ENCODE results near the gene ARL3.

The ARL3 gene

GRCh38 chr10:102634686-102635085, 79.5 kb downstream of the ARL3 start:
- DNase-seq = no peak

GRCh38 chr10:102633848-102634247, 80.3 kb downstream of the ARL3 start:
- no peak for DNase-seq

GRCh38 chr10:102633287-102633686, 80.9 kb downstream of the ARL3 start:
- peak; percentile 92 to 95 for DNase-seq

GRCh38 chr10:102632394-102633111, 81.6 kb downstream of the ARL3 start:
- DNase-seq = peak; percentile 39 to 54

- no peak for DNase-seq
Observed at GRCh38 chr10:102631525-102632393, 82.4 kb downstream of the ARL3 start.

- DNase-seq = no peak
Observed at GRCh38 chr10:102630663-102631062, 83.5 kb downstream of the ARL3 start.

- no peak for DNase-seq
Observed at GRCh38 chr10:102629661-102630614, 84.3 kb downstream of the ARL3 start.

GRCh38 chr10:102628451-102628911, 85.7 kb downstream of the ARL3 start:
- no peak for DNase-seq

- DNase-seq = no peak
Observed at GRCh38 chr10:102627736-102628293, 86.4 kb downstream of the ARL3 start.

GRCh38 chr10:102627291-102627735, 86.9 kb downstream of the ARL3 start:
- no peak for DNase-seq

- DNase-seq = peak in 1 of 2 donors; percentile 21
Observed at GRCh38 chr10:102626026-102626685, 88.0 kb downstream of the ARL3 start.

- DNase-seq = no peak
Observed at GRCh38 chr10:102624751-102625645, 89.2 kb downstream of the ARL3 start.

GRCh38 chr10:102624094-102624493, 90.1 kb downstream of the ARL3 start:
- no peak for DNase-seq
